Forelimb muscle (tissue), 1 donor: ENCODE results near the gene LRMDA. TPM values are rescaled to one million over a fixed set of nuclear protein-coding genes. Genes with fewer than 3 reads are reported as not detected.
A peak's percentile ranks its signal among the peaks of the same experiment; 100 is the strongest.

Experiments used
- DNase-seq: peaks from one replicate; pipeline ENCODE4 v3.0.0-alpha.2; 2013; ENCODE audit warnings: low read depth
- polyA plus RNA-seq: library from polyadenylated mRNA; unstranded; fragments of 120-200 nt; gene quantifications from one replicate; pipeline ENCODE4 v1.2.1, GENCODE V29; 2013; ENCODE audit not compliant: insufficient read length

LRMDA gene
- polyA plus RNA-seq, 1 donor, result 5.1 TPM

DNA sequence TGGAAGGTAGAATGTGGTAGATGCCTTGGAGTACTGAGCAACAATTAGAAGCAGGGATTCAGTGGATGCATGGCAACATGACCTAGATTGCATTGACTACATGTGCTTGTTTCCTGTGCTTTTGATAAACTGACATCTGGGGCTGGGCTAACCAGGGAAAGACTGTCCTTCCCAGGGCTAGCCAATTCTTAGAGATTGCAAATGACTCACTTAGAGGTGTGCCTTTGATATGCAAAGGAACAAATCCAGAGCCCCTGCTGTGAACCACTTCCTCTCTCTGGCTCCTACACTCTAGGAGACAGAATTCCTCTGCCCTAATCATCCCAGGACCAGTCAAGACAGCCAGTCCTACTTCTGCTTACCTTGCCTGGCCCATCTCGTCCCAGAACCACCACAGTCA is 651.5 kb downstream of the LRMDA start:
- no peak for DNase-seq

DNA sequence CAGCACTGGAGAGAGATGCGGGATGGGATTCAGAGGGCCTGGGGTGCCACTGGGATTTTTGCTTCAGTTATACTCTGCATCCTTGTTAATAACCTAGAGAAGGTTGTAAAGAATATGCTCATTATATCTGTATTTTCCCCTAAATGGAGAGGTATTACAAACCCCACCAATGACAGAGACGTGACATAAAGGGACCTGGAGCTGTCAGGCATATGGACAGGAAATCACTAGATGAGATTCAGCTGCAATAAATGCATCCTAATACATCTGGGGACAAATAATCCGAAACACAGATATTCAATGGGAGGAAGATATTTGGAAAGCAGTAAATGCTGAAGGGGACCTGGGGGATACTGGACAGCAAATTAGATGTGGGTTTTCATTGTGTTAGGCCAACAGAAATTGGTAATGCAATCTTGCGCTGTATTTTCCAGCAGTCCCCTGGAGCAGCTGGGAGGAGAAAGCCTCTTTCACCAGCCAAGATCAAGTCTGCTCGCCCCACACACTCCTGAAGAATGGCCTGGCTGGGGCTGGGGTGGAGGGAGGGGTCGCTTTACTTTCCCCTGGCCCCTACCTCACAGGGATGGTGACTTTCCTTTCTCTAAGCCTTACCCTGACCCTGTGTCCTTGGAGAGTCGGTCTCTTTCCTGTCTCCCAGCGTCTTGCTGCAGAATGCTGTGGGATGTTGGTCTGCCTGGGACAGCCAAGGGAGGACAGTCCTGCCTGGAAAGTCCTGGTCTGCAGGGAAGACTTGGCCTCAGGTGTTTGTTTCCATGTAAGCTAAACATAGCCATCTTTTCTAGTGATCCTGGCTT is 653.8 kb downstream of the LRMDA start:
- DNase-seq, result peak; percentile 60

DNA sequence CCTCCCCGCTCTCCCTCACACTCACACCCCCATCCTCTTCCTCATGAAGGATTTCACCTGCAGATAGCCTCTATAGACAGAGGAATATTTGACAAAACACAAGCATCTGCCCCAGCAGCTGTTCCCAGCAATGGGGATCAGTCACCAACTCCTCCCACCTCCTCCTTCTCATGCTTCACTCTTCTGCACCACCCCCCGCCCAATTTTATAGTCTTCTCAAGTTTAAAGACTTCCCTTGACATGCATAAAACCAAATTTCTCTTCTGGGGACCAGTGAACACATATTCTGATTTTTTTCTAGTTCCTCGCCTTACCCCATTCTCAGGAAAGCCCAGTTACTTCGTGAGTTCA is 654.4 kb downstream of the LRMDA start:
- no peak for DNase-seq

DNA sequence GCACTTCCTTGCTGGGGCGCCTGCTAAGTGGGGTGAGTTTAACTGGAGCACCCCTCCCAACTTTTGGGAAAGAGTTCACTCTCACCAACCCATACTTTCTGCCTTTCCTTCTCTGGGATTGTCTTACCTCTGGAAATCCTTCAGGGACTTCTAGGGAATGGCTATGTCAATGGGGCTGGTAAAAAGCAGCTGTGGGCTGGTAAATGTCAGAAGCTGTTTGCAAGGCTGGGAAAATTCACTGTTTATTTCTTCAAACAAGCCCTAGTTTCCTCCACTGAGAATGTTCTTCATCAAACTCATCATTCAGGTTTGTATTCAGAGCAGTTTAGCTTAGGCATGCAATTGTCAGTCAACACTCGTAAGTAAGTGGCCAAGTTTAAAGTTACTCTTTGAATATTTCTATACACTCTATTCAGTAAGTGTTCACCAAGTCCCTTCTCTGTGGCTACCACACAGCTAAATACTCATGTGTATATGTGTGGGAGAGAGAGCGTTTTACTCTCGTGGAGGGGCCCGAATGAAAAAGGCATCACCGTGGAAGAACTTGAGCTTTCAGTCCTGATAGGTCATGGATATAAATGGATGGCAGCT is 654.8 kb downstream of the LRMDA start:
- no peak for DNase-seq

DNA sequence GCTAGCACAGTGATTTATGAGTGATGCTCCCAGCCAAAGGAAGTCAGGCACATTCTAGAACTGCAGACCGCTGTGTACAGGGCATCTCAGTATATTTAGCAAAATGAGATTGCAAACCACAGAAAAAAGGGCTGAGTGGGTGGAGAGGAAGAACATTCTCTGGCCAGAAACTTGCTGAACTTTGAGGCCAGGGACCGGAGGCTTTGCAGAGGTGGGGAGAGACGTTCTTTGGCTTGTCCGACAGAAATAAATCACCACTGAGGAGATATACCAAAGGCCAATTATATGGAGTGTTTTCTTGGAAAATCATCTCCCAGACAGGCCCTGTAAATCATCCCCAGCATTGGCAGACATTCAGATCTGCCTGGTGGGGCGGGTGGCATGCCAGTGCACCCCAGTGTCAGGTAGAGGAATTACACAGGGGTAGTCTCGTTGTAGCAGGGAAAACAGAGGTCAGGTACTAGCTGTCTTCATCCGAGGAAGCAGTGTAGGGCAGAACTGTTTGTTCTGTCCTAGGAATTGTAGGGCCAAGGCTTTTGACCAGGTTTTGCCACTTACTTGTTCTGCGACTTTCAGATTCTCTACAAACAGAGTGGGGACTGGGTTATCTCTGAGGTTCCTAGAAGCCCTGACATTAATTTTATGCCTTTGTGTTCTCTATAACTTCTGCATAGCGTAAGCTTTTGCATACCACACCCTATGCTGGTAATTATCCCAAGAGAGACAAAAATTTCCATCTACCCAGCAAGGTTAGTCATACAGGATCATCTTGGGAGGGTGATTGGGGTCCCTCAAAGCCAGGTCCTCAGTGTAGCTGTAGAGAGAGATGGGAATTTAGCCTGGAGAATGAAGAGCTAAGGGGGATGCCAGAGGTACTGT is 655.6 kb downstream of the LRMDA start:
- no peak for DNase-seq

DNA sequence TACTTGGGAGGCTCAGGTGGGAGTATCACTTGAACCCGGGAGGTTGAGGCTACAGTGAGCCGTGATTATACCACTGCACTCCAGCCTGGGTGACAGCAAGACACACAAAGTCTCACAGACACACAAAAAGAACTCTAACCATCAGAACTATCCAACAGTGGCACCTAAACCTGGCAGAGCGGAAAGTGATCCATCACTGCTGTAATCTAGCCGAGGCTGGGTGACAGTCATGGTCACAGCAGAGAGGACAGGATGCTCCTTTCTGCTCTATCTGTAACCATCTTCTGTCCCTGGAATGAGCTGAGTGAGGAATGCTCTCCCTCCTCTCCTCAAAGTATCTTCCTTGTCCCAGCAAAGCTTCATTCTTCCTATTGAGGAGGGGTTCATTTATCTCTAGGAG is 656.6 kb downstream of the LRMDA start:
- DNase-seq, result no peak

DNA sequence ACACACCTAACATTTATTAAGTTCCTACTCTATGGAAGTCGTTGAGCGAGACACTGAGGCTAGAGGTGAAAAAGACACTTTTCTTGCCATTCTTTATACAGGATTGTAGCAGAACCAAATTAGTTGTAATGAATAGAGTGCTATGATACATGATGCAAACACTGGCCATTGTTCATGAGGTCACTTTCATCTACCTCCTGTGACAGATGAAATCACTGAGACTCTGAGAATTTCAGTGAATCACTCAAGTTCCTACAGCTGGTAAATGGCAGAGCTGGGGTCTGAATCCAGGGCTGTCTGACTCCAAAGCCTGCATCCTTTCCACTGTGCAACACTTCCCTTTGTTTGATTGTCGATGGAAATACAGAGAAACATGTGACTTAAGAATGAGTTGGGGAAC is 657.6 kb downstream of the LRMDA start:
- DNase-seq, result no peak

DNA sequence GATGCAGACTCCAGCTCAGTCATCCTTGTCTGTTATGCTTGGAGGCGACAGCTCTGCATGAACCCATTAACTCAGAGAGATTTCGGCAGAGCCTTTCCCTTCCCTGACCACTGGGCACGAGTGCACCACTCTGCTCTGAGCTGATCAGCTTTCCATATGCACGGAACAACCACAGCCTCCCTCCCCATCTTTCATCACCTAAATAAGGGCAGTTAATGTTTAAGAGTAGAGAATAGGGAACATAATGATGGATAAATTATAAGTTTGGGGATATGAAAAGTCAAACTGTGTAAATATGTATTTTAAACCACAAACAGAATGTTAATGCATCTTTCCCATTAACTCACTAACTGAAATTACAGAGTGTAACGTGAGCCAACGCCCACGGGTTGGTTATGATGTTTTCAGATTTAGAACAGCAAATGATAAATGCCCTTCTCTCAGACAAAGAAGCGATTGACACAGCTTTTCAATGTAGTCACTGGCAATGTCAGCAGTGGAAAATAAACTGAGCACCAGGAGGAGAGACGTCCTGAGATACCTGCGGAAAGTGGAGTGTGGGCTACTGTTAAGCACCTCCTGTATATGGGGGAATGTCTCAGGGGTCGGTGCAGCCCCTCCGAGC is 658.2 kb downstream of the LRMDA start:
- DNase-seq, result no peak

DNA sequence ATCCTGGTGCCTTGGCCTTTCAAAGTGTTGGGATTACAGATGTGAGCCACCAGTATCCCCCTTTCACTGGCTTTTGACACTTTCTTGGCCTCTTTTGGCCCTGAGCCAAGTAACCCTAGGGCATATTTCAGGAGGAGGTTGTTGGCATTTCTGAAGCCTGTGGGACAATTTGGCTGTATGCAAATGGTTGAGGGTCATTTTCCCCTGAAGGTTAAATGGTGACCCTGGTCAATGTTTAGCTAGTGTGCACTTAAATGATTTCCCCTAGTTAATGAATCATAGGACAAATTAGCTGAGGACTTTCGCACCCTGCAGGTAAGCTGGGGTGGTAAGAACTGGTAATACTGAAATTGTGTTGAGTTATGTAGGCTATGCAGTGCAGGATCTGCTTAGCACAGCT is 660.5 kb downstream of the LRMDA start:
- DNase-seq, result no peak

DNA sequence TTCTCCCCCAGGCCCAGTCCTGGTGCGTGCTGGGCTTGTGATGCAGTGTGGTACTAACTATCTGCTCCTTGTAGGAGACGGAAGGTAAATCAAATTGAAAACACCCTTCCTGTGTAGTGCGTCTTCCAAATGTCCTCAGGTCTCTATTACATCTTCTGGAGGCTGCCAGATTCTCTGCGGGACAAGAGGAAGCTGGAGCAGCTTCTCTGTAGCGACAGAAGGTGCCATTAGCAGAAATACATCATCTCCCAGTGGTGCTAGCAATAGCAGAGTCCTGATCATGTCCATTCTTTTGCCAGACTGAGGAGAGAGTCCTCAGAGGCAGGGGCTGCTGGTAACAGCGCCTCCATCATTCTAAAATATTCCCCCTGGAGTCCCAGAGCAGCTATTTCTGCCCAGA is 675.2 kb downstream of the LRMDA start:
- no peak for DNase-seq

DNA sequence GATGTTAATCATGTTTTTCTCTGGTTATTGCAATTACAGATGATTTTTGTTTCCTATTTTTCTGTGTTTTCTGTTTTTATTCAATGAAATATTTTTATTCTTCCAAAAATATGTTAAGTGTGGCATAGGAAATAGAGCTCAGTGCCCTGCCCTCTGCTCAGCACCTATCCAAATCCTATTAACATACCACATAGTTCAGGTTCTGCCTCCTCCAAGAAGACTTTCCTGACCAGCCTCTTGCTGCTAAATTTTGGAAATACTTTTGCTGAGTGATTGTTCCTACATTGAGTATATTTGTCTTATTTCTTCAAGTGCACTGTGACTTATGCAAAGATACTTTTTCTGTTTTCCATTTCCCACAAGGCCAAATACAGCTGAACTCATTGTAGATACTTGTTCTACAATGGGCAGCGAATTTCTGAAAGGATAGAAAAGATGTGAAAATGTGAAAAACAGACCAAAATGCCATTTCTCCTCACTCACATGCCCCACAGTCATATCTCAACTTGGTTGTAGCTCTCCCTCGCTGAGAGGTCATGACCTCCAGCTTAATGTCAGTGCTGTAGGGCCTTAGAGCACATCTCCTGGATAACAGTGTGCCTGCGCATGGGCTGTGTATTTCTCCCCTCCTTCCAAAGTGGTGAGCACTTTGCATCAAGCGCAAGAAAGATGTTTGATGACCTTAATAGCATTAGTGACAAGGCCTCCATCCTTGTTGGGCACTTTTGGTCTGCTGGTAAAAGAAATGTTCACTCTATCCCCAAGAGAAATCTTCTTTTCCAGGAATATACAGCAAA is 677.3 kb downstream of the LRMDA start:
- DNase-seq, result no peak

DNA sequence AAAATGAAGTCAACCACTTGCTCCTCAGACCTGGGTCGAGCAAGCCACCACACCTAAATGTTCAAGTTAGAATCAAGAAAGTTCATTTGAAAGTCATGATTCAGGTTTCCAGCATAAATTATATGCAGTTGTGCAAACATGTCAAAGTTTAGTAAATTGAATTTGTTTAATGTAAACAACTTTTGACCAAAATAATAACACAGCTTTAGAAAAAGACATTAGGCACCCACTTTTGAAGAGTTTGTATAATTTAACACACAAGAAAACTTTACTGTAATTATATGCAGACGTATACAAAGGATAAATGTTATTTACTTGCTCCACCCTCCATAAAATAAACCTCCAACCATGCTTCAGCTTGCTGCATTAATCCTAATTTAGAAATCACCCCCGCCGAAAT is 680.0 kb downstream of the LRMDA start:
- no peak for DNase-seq

DNA sequence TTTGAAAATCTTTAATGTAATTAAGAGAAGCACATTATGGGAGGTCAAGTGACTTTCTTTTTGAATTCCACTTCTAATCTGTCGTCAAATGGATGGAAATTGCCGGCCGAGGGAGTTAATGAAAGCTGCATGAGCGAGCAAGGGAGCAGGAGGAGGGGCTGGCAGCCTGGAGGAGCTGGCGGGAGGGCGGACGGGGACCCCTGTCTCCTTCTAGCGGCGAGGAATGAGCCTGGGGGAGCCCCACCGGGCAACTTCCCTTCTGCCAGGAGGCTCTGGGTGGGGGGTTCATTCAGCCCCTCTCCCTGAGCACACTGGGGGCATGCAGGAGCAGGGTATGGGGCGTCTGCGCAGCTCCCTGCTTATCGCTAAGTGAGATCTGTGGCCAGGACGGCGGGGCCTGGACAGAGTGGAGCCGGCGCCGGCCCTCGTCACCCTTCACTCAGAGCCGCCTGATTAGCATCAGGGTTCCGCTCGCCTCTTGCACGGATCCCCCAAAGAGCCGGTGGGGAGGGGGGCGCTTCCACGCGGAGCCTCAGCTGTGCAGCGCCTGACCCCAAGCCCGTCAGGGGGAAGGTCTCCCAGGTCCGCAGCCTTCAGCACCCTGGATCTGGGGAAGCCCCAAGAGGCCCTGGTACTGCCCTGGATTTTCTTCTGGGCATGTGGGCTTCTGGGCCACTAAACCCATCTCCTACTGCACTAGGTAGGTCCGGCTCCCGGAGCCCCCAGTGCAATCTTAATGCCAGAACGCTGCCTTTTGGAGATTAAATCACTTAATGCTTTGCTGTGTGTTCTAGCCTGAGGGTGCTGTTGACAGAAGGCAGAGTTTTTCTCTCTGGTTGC is 680.8 kb downstream of the LRMDA start:
- no peak for DNase-seq

DNA sequence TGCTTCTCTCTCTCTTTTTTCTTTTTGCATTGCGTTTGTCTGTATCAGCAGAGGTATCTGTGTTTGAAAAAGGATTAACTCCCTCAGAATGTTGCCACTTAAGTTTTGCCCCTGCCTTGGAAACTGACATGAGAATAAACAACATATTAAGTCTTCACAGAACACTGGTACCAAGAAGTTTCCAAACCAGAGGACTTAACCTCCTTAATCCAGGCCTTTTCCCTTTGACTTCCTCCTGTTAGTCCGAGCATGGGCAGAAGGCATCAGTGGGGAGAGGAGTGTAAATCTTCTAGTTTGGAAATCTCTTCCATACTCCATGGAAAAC is 681.4 kb downstream of the LRMDA start:
- DNase-seq, result no peak

DNA sequence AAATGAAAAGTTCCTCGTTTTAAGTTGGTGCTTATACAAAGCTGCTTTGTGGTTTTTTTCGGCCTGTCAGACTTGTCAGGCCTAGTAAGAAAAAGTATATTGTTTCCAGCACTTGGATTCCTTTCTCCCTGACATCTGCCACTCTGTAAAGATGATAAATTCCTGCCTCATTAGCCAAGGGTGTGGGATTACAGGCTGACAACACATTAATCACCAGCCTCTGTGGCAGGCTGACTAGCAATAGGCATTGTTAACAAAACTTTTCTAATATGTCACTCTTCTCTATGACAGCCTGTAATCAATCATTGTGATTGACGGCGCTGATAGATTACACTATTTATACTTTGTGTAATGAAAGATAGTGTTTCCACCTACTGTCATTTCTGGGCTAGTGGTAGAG is 682.5 kb downstream of the LRMDA start:
- no peak for DNase-seq

DNA sequence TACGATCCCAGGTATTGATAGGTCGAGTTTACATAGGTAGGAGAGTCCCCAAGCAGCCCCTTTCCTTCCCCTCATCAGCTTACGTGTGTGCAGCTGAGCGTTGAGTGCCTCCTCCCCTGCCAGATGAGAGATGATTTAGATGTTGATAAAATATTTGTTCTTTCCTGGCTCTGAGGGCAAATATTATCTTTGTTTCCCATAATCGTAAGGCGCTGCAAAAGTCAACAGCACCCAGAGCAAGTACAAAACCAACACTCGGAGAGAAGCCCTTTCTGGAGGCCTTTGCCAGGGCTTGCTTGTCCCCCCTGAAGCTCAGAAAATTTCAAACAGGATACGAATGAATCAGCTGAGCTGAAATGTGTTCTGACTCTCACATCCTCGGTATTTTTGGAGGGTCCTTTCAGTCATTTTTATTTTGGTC is 683.2 kb downstream of the LRMDA start:
- no peak for DNase-seq

DNA sequence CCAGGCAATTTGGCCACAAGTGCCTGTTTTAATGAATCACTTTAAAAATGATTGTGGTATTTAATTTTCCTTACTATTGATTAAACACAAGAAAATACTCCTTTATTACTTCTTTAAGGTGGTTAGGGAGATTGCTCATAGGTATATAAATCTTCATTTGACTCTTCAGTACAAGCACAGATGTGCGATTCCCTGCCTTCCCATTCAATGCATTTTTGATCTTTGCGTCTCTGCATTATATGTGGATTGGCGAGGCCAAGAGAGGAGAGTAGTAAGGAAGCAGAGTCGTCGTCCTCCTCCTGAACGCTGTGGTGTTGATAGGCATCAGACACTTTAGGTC is 683.7 kb downstream of the LRMDA start:
- no peak for DNase-seq

DNA sequence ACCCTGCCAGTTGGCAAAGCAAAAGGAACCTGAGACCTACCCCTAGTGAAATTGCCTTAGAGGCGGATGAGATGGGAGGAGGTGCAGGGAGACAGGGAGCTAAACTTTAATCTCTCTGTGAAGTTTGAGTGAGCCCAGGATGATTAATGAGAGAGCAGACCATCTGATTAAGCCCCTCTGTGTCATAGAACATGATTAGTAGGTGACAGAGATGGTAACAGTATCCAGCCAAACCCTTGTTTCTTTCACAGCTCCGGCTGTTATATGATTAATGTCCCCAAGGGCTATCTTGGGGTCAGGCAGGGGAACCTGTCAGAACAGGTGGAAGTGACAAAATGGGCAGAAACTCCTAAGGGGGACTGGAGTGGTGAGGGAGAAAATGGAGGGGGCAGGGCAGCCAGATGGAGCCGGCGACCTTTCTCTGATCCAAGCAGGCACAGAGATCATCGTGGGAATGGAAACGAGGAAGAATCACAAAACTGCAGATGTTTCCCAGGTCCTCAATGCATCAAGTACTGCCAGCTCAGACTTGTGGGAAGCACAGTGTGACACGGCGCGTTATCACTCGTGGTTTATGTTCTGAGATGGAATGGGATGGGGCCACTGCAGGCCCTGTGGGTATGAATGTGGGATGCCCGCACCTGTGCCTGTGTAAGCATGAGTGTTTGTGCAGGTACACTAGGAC is 684.2 kb downstream of the LRMDA start:
- no peak for DNase-seq

DNA sequence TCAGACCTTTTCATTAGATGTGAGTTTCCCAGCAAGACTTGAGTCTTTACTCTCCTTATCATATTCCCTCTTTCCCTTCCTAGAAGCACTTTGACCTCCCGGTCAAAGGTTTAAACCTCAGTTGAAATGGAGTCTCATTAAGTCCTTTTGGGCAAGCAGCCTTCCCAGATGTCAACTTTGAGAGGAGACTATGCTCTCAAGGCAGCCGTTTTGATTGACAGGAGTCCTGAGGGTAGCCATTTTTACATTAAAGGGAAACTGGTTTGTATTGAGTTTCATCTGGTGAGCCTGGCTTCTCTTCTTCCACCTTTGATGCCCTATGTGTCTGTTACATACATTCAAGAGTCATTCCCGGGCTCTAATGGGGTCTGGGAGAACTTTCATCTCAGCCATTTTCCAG is 685.1 kb downstream of the LRMDA start:
- no peak for DNase-seq

DNA sequence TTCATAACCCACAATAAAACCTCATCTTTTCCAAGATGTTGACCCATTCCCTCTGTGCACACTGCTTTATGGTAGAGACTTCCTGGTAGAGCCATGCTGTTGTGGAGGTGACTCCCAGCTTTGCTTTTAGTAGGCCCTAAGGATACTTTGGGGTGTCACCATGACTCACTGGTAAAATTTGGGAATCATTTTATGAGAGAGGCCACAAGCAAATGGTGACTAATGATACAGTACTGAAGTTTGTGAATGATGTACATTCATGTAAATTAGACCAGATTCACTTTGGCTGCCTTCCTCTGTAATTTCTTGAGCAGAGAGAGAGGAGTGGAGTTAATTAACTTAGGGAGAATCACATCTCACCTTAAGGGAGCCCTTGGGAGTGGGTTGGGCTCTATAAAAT is 686.5 kb downstream of the LRMDA start:
- DNase-seq, result no peak
